HG03060 (cell line): ENCODE measurements around the gene CTDSPL.
"Not testable (repeated sequence)": the region's sequence is repeated elsewhere in the genome, so short reads cannot be mapped to it uniquely, and the experiment has no call there.

Experiments
- ATAC-seq: cut with Tn5 transposase; IDR thresholded peaks from one replicate; pipeline ENCODE4 v1.9.1; 2021; ENCODE audit warnings: low read depth, moderate number of reproducible peaks; ENCODE audit not compliant: unreplicated experiment

CTDSPL gene, protein sequence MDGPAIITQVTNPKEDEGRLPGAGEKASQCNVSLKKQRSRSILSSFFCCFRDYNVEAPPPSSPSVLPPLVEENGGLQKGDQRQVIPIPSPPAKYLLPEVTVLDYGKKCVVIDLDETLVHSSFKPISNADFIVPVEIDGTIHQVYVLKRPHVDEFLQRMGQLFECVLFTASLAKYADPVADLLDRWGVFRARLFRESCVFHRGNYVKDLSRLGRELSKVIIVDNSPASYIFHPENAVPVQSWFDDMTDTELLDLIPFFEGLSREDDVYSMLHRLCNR

DNA sequence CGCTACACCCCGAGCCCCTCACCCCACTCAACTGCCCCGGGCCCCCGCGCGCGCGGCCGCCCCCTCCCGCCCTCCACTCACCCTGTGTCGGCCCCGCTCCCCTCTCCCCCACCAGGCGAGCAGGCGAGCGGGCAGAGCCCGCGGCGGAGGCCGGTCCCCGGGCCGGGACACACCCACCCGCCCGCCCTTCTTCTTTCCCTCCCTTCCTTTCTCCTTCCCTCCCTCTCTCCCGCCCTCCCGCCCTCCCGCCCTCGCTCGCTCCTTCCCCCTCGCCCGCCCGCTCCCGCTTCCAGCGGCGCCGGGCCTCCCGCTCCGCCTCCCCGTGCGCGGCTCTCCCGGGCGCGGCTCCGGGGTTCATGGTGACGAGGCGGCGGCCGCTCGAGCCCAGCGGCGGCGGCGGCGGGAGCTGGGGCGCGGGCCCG lies at the start of gene CTDSPL:
CTDSPL (plus strand) TSS at position 261 of the 422 bp plus-strand sequence. CDS start 320 bp downstream, outside the sequence.
- ATAC-seq = no peak

DNA sequence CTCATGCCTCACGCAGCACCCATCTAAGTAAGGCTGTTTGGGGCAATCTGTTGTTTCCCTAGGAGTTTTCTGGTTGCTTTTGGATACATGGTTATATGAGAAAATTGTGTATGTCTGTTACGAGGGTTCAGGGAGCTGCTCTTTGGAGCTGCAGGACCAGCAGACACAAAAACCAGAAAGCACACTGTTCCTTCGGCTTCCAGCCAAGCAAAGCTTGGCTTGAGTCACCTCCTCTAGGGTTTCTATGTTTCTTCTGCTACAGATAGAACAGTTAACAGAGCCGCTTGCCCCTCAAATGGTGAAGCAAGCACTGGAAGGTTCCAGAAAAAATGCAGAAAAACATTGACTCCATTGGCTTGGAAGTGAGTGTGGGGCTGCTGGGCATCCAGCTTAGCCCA lies 49.2 kb upstream of the CTDSPL start:
- ATAC-seq = no peak

DNA sequence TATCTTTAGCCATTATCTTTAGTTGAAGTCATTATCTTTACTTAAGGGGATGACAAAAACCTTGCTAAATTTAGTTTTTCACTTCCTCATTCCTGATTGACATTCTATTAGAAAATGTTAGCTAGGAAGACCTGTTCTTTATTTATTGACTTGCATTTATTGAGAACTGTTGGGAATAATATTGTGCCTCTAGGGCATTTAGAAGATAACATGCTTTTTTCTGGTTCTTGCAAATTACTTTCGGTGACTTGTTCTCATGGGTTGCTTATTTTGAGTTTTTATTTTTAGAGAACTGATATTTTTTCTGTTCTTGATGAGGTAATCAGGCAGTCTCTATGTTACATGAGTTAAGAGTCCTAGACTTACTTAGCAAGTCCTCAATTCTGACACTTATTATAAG lies 48.3 kb upstream of the CTDSPL start:
- ATAC-seq = no peak

DNA sequence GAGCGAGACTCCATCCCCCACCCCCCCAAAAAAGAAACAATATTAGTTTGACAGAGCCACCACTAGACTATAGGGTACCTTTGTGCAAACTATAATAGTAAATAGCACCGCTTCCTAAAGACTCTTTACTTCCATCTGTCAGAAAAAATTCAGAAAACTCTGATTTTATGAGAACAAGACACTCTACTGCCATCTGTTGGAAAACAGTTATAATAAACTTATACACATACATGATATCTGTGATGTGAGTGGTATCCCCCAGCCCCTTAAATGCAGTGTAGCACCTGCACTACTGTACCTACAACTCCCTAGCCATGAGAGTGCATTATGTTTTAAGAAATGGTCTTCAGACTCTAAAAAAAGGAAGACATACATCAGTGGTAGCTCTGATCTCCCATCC lies 47.1 kb upstream of the CTDSPL start:
- no peak for ATAC-seq

DNA sequence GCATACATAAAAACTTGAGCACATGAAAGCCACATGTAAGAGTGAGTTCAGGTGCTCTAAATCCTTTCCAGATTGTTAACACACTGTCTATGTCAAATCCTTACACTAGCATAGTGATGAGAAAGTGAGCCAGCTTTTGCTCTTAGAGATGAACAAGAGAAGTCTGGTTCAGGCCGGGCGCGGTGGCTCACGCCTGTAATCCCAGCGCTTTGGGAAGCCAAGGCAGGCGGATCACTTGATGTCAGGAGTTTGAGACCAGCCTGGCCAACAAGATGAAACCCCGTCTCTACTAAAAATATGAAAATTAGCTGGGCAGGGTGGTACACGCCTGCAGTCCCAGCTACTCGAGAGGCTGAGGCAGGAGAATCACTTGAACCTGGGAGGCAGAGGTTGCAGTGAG lies 46.5 kb upstream of the CTDSPL start:
- ATAC-seq = not testable (repeated sequence)

DNA sequence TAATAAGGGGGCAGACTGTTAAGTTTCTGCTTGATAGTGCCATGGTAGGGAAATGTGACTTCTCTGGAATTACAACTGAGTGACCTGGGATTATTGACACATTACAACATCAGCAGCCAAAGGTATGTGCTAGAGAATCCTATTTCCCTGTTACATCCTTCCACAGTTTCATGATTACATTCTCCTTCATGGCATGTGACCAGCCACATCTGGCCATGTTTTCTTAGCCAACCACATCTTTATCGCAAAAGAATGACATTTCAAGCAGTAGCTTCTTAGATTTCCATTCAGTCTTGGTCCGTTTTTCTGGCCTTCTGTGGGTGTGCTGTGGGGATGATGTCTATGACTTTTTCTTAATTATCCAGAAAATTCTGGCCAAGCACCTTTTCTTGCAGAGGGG lies 45.4 kb upstream of the CTDSPL start:
- no peak for ATAC-seq

DNA sequence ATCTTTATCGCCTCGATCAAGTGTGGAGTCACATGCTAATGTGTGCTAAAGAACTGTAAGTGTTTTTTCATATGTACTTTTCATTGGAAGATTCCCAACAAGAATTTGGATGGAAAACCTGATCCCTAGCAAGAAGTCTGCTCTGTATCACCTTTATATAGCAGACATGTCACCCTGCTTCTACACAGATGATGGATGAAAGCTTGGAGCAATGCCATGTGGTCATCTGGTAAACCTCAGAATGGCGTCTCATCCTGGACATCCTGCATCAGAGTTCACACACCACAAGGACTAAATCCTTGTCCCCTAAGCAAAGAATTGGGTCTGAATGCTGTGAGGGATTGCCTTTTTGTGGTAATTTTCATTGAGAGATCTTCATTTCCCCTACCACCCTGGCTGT lies 42.1 kb upstream of the CTDSPL start:
- ATAC-seq = no peak

DNA sequence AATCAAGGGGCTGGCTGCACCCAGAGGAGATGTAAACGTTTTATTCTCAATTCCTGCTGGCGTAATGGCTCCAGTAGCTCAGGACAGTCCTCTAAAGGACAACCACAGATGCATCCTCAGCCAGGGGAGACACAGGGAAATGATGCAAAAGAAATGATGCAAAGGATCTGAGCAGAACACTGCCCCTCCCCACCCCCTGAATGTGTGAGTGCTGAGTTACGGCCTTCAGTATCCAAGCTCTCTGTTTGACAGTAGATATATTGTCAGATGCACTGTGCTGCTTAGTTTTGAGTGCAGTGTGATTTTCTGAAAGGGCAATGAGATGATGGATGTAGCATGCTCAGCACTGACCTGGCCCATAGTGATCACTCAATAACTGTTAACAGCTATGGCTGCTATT lies 41.4 kb upstream of the CTDSPL start:
- ATAC-seq = no peak

DNA sequence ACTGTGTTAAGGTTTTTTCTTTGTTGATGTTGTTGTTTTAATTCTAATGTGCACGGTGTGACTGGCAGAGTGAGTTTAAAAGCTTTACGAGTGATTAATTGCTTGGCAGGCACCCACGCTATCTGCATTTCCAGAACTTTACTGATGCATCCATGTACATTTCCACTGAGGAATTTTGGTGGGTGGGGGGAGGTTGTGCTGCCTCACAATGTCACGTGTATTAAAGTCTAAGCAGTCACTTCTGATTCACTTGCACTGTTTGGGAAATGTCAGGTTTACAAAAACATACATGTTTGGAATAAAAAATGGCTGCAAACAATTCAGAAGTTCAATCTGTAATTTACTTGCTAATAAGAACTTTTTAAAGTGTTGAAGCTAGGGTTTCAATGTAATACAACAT lies 38.5 kb upstream of the CTDSPL start:
- ATAC-seq = no peak

DNA sequence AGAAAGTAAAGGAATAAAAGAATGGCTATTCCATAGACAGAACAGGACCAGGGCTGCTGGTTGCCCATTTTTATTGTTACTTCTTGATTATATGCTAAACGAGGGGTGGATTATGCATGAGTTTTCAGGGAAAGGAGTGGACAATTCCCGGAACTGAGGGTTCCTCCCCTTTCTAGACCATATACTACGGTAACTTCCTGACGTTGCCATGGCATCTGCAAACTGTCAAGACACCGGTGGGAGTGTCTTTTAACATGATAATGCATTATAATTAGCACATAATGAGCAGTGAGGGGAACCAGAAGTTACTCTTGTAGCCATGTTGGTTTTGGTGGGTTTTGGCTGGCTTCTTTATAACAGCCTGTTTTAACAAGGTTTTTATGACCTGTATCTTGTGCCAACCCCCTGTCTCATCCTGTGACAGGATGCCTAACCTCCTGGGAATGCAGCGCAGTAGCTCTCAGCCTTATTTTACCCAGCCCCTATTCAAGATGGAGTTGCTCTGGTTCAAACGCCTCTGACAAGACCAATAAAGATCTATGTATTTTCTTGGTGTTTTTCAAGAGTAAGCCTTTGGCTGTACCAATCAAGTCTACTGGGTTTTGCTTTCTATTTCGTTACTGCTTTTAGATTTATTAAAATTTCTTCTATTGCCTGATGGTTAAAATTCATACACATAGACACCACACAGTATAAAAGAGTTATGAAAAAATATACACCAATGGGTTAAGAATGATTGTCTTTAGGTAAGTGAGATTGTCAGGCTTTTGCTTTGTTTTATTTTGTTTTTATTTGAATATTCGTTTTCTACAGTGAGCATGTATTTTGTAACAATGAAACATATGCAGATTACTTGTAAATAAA lies 37.4 kb upstream of the CTDSPL start:
- no peak for ATAC-seq

DNA sequence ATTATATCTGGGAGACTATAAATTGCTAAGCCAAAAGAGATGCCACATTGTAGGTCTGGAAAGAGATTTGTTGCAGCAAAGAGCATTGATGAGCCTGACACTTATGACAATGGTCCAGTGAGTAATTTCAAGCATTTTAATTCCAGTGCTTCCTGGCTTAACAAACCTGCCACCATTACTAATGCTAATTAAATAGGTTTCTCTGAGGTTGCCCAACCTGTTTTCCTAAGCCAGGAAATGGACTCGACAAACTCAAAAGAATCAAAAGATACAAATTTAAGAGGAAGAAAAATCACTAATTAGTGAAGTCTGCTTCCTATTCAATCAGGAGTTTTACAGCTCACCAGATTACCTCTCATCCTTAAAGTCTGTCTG lies 36.7 kb upstream of the CTDSPL start:
- no peak for ATAC-seq

DNA sequence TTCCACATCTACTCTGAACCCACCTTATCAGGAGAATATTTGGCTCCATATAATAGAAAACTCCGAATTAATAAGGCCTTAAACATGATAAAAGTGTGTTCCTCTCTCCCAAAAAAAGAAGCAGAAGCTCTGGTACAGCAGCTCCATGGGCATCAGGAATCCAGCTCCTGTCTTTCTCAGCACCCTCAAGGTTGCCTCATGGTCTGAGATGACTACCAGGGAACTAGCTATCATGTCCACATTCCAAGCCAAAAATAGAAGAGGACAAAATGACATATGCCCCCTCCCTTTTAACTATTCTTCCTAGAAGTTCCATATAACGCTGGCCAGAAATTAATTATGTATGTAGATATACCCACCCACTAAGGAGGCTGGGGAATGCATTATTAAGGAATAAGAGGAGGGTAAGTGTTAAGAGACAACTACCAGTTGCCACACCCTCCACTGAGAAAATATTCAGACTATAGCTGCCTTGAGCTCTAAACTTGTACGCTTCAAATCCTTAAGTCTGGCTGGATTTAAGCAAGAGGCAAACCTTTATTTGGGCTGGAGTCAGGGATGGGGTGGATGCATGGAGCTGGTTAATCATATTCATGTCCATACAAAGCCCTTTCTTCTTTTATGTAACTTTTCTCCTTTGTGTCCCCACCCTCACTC lies 35.8 kb upstream of the CTDSPL start:
- no peak for ATAC-seq

DNA sequence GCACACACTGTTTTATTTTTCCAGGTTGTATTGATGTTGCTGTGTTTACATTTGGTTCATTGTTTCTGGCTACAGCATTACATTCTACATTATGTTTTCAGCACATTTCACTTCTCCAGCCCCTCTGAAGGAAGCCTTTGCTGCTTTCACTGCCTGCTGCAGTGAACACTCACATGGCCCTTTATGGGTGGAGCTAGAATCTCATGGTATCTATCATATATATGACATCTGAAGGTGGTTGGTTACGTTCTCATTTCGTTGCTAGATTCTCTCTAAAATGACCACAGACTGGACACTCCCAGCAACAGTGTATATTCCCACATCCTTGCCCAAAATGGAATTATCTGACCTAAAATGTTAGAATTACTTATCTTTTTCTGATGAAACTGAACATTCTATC lies 35.2 kb upstream of the CTDSPL start:
- no peak for ATAC-seq

DNA sequence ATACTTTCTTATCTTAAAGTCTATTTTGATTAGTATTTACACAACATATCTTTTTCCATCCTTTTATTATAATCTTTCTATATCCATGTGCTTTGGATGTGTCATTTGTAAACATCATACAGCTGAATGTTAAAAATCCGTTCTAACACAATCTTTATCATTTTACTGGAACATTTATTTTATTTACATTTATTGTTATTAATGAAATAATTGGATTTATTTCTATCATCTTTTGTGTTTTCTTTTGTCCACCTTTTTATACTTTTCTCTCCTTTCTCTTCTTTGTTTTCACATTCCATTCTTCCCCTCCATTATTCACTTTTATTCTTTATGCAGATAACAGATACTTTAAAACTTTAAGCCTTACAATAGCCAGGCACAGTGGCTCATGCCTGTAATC lies 34.7 kb upstream of the CTDSPL start:
- ATAC-seq = no peak

DNA sequence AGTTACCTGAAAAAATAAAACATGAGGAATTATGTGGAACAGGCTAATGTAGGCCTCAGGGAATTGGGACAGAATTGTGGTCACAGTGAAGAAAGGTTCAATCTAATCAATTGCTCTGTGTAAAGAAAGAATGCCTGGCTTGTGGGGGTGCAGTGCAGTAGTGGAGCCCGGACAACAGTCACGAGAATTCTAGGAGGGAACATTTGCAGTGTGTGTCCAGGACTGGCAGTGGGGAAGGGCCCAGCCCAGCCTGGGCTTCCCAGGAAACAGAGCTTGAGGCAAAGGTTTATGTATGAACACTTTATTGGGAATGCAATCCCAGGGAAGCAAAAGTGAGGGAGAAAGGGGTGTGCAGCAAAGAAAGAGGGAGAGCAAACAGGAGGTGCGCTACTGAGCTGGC lies 29.2 kb upstream of the CTDSPL start:
- ATAC-seq = no peak

DNA sequence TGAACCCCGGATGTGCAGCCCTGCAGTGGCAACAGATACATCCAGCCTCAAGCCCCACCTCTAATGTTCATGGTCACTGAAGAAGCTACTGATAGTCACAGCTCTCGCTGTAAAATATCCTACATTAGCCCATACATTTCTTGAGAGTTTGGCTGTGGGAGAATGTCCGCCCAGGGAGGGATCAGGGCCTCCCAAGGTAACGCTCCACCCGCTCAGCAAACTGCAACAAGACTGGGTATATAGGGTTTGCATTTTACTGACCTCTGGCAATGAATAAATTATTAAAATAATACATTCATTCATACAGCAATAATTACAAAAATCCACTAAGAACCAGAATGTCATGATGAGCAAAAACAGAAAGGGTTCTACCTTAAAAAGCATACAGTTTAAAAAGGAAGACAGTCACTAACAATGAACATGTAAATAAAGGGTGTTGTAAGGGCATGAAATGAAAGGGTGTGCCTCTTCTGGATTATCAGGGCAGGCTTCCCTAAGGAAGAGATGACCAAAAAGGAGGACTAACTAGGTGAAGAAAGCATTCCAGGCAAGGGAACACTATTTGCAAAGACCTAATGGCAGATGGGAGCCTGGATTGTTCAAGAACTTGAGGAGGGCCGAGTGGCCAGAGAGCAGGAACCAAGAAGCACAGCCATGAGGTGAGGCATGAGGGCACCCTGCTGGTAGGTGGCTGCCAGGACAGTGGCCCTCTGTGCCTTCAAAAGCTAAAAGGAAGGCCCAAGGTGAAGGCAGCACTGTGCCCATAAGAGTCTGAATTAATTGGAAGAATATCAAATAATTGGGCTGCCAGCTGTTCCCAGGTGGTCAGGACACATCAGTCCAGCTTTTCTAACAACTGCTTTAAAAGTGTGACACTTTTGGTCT lies 28.1 kb upstream of the CTDSPL start:
- ATAC-seq = no peak

DNA sequence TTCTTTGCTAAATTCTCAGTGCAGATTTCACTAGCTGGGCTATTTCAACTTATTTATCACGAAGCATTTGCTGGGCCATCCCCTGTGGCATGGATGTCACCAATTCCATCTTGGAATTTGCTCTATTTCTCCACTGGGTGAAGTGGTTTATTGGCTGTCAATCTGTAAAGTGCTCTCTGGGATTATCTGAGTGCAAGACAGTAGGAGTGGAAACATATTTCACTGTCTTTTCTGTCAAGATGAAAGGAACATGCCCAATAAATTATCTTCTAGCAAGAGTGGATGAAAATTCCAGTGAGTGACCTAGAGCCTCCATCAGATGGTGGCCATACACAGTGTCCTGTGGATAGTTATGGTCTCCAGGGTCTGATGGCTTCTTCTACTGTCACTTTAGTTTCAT lies 25.1 kb upstream of the CTDSPL start:
- no peak for ATAC-seq

DNA sequence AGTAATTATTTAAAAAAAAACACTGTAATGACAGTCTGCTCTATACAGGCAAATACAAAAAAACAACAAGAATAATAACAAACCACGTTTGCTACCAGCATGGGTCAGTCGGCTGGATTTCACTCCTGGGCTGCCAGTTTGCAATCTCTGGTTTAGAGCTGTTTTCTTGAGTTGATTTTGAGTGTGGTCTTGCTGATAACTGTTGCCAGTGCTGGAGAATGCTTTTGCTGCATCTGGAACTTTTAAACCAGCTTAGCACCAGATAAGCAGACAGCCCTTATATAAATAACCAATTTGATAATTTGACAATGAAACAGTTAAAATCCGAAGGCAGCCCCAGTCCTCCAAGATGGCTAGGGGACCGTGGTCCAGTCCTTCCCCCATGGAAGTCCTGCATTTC lies 14.0 kb upstream of the CTDSPL start:
- ATAC-seq = no peak

DNA sequence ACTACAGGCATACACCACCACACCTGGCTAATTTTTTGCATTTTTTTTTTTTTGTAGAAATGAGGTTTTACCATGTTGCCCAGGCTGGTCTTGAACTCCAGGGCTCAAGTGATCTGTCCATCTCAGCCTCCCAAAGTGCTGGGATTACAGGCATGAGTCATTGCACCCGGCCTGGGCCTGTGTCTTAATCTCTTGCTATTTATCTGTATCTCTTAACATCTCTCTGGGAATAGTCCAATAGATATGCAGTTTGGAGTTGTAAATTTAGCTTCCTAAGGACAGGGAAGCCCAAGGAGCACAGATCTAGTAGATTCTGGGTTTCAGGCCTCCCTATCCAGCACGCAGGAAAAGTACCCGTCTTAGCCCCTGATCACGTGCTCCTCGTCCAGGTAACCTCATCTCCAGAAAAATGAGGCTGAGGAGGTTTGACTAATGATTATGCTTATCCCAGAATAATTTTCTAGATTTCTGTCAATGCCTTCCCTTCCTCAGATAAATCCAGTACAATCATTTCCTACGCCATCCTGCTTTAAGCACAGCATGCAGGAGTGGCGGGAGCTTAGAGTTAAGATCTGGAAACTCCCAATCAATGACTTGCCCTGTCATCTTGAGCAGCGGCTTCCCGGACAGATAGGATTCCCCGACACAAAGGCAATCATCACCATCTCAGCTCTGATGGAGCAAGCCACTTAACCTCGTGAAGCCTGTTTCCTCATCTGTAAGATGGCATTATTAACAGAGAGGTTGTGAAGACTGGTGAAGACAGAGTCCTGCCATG lies 12.3 kb upstream of the CTDSPL start:
- no peak for ATAC-seq

DNA sequence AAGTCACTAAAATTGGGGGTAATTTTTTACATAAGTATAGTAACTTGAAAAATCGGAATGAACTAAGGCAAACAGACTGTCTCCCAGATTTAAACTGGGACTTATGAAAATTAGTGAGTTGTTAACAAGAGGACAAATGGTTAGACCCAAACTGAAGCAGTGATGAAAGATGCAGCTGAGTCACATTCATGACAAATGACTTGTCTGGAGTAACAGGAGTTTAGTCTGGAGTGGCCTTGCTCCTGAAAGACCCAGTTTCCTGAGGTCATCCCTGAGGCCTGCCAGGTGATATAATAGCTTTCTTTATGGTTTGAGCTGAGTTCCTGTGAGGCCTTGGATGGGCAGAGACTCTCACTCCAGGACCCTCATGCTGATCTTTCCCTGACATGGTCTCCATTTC lies 9.6 kb upstream of the CTDSPL start:
- no peak for ATAC-seq
